Parietal lobe (tissue), 1 donor: ENCODE measurements around the gene SEBOX. TPM values are rescaled to one million over a fixed set of nuclear protein-coding genes. Genes with fewer than 3 reads are reported as not detected.

Source experiments
- total RNA-seq: library from RNA; depleted of rRNA; stranded (reverse); fragments of >200 nt; gene quantifications from one replicate; pipeline ENCODE4 v1.2.3, GENCODE V29; 2014

SEBOX gene, protein sequence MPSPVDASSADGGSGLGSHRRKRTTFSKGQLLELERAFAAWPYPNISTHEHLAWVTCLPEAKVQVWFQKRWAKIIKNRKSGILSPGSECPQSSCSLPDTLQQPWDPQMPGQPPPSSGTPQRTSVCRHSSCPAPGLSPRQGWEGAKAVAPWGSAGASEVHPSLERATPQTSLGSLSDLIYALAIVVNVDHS
- not detected for total RNA-seq

DNA sequence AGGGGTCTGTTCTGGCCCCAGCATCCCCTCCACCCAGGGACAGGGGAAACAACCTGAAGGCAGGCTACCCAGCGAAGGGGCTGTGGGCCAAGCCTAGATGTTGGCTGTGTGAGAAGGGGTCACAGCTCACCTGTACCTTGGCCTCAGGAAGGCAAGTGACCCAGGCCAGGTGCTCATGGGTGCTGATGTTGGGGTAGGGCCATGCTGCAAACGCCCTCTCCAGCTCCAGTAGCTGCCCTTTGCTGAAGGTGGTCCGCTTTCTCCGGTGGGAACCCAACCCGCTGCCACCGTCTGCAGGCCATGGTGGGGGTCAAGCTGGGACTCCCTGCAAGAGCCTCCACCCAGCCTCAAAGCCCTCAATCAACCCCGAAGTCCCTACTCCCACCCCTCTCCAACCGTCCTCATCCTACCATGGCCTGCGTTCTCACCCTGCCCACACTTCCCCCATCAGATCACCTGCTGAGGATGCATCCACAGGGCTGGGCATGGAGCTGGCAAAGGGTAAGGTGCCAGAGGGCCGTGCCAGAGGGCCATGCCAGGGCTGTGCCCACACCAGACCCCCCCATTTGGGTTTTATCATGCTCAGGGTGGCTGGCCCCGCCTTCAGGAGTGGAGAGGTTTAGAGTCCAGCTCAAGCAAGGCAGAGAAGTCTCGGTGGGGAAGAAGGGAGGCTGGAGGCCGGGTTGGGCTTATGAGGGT lies at the start of gene SEBOX:
SEBOX (minus strand) TSS at position 535 of the 699 bp plus-strand sequence; CDS start at position 487, 48 bp downstream.

DNA sequence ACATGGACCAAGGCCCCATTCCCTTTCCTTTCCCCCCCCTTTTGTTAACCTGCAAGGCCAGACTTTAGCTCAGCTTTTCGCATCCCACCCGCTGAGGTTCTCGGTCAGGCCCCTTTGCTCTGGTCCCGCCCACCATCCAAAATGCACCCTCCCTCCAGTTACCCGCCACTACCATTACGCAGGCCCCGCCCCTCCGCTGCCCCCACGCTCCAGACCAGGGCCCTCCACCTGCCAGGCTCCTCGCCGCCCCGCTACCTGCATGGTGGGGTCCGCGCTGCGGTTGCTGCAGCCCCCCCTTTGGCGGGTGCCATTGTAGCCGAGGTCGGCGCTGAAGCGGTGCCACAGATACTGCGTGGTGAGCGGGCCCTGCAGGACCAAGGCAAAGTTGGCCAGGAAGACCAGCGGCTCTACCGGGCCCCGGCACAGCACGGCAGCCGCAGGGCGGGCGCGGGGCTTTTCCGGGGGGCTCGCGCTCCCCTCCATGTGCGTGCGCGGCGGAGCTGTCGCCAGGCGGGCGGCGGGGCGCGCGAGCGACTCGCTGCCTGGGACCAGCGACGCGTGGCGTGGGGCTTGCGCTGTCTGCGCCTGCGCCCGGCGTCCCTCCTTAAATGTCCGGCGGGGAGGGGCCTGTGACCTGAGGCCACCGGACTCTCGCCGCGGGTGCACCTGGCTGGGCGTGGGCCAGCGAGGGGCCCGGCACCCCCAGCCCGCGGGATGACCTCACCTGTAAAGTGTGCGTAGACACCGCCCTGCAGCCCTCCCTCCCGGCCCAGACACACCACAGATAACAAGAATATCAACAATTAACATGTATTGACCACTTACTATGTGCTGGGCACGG lies 40.9 kb upstream of the SEBOX start, which contains the start of gene SLC46A1:
SLC46A1 (minus strand) TSS at position 581 of the 841 bp plus-strand sequence; CDS start at position 483, 98 bp downstream.

DNA sequence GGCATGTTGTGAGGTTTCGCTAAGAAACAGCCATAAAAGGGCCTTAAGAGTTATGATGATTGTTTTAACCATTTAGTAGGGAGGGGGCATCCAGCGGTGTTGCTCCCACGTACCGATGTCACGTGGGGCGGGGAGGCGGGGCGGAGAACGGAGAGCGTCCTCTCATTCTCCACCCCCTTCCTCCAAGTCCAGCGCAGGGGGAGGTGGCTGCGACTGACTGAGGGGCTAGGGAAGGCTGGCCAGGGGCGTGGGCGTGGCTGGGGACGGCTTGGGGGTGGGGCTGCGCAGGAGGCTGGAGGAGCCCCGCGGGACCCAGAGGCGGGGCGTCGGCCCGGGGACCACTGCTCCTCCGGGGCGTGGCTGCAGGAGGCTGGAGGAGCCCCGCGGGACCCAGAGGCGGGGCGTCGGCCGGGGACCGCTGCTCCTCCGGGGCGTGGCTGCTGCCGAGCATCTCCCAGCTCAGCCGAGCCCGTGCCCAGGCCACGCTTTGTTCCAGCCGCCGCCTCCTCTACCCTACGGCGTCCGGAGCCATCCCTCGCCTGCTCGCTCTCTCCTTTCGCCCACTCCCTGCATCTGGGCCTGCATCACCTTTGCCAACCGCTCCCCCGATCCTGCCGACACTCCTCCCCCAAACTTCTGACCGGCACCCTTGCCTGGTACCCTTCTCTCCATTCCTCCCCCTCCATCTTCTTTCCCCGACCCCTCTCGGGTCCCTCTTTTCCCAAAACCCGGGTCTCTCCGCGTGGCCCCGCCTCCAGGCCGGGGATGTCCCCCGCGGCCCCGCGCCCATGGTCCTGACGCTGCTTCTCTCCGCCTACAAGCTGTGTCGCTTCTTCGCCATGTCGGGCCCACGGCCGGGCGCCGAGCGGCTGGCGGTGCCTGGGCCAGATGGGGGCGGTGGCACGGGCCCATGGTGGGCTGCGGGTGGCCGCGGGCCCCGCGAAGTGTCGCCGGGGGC lies 6.5 kb upstream of the SEBOX start, which contains the start of gene SARM1:
SARM1 (plus strand) TSS at position 450 of the 958 bp plus-strand sequence; CDS start at position 789, 339 bp downstream.

DNA sequence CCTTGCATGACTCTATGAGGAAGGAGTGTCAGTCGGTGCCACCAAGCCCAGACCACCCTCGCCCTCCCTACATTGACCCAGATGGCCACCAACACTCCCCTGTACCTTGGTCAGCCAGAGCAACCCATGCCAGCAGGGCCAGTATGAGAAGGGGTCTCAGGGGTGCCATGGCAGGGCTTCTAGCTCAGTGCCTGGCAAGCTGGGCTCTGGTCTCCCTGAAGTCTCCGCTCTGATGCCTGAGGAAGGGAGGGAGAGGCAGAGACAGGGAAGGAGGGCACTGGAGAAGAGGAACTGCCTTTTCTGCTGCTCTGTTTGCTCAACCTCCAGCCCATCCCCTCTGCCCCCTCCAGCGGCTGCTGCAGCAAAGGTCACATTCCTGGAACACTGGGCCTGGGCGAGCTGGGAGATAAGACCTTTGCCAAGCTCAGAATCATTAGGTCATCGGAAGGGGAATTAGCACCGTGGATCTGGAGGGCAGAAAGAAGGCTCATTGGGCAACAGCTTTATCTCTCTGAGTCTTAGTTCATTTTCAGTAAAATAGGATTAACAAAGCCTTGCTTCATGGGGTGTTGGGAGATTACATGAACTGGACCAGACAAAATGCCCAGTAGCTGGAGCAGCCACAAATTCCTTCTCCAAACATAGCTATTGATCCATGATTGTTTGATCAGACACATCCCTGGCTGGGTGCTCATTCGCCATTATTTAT lies 5.2 kb upstream of the SEBOX start, which contains the start of gene VTN:
VTN (minus strand) TSS at position 273 of the 709 bp plus-strand sequence; CDS start at position 169, 104 bp downstream.

DNA sequence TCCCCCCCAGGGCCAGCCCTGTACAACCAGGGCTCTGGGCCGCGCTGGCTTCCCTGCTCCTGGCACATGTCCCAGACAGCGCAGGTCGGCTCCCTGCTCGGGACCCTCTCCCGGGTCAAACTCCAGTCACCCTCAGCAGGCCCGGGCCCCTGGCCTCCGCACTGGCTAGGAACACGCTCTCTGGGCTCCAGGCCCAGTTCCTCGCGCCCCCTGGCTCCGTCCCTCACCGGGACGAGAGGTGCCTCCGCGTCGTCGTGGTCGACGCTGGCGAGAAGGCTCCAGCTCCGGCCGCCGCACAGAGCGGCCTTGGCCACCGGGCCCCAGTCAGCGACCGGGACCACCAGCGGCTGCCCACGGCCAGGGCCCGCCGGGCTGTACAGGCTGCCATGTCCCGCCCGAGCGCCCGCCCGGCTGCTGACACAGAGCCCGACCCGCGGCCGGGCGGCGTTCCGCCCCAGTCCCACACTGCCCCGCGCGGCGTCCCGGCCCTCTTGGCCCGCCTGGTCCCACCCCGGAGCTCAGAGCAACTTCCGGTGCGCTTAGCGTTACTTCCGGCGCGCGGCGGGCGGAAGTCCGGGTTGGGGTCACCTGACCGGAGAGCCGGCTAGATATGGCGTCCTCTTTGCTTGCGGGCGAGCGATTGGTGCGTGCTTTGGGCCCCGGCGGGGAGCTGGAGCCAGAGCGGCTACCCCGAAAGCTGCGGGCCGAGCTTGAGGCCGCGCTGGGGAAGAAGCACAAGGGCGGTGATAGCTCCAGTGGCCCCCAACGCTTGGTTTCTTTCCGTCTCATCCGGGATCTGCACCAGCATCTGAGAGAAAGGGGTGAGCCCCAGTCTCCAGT lies 7.7 kb downstream of the SEBOX start, which contains the start of gene POLDIP2:
POLDIP2 (minus strand) TSS at position 467 of the 840 bp plus-strand sequence; CDS start at position 388, 79 bp downstream.

DNA sequence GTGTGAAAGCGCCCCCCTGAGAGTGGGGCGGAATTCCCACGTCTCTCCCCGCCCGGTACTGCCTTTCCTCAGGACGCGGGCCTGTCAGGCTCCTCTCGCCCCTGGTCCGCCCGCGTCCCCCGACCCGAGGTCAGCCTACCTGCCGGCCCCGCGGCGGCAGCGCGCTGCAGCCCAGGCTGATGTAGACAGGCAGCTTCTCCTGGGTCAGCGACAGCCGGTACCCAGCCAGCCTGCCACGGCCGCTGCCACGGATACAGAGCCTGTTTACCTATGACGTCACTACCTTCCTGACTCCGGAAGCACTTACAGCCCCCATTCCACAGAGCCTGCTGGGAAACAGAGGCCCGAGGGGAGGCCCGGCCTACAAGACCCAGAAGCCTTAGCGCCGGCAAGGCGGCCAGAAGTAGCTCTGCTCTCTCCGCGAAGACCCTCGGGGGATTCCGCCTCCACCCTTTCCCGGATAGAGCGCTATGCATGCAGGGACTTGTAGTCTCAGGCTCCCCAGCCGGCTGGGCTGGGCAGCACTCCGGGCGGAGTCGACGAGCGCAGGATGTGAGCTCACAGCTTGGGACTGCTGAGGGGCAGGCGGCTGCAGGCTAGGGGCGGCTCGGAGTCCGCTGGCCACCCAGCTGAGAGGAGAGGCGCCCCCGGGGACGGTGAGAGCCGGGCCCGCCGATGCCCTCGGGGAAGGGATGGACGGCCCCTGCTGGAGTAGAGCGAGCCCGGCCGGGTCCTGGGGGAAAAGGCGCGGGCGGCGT lies 29.6 kb downstream of the SEBOX start, which contains the start of the genes IFT20 and TNFAIP1:
IFT20 (minus strand) TSS at position 272 of the 758 bp plus-strand sequence. CDS start 3,487 bp downstream, outside the sequence.
TNFAIP1 (plus strand) TSS at position 561 of the 758 bp plus-strand sequence. CDS start 3,761 bp downstream, outside the sequence.

DNA sequence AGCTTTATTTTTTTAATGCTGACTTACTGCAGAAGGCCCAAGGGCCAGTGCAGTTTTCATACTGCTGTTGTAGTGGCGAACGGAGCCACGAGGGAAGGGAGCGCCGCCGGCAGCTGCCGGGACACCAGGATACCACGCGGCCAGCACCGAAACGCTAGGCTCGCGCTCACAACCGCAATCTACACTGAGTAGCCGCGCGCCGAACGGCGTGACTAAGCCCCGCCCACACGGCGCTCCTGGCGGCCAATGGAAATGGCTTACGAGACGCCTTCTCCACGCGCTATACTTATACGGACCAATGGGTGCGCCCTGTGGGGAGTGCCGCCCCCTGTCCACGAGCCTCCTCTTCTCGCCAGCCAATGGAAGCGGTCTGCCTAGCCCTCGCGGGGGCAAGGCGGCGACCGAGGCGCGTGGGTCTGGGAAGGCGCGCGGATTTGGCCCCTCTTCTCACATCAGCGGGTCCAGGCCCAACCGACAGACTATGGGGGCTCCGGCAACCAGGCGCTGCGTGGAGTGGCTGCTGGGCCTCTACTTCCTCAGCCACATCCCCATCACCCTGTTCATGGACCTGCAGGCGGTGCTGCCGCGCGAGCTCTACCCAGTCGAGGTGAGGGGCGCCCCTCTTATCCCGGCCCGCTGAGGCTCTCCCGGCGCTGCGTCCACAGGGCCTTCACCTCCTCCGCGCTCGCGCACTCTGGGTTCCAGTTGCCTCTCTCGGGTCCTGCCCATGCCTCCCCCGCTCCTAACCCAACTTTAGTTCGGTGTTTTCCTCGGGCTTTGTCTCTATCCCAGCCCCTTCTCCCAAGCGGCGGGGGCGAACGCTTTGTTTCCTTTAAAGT lies 46.0 kb downstream of the SEBOX start, which contains the start of gene TMEM97:
TMEM97 (plus strand) TSS at position 442 of the 839 bp plus-strand sequence; CDS start at position 482, 40 bp downstream.

Other genes with a start within 250 kb of the SEBOX start
- 25.7 TPM for gene TMEM97, start 46.0 kb downstream of the SEBOX start, total RNA-seq
- 42.3 TPM for gene IFT20, start 29.7 kb downstream of the SEBOX start, total RNA-seq
- gene TNFAIP1, start 29.4 kb downstream of the SEBOX start, total RNA-seq = 33.2 TPM
- gene POLDIP2, start 7.7 kb downstream of the SEBOX start, total RNA-seq = 37.9 TPM
- gene VTN, start 5.1 kb upstream of the SEBOX start, total RNA-seq = 0.63 TPM
- 54.1 TPM for gene SARM1, start 6.5 kb upstream of the SEBOX start, total RNA-seq
- 22.8 TPM for gene SLC46A1, start 41.0 kb upstream of the SEBOX start, total RNA-seq
- gene SLC13A2, start 108.4 kb upstream of the SEBOX start, total RNA-seq = not detected
- gene FOXN1, start 141.1 kb upstream of the SEBOX start, total RNA-seq = not detected
- gene UNC119, start 187.4 kb upstream of the SEBOX start, total RNA-seq = 34.4 TPM
- gene PIGS, start 206.3 kb upstream of the SEBOX start, total RNA-seq = 24.4 TPM
- gene ALDOC, start 211.7 kb upstream of the SEBOX start, total RNA-seq = 71.1 TPM
- 17.8 TPM for gene SPAG5, start 233.8 kb upstream of the SEBOX start, total RNA-seq
- gene RSKR, start 249.0 kb upstream of the SEBOX start, total RNA-seq = 62.0 TPM